Mesodermal cell (in vitro differentiated cells): ENCODE measurements around the gene TEX29. TPM values are rescaled to one million over a fixed set of nuclear protein-coding genes. Genes with fewer than 3 reads are reported as not detected.

Source experiments
- H3K27ac ChIP-seq: 2 replicates; pipeline ENCODE4 v1.7.0; 2013; ENCODE audit warnings: mild to moderate bottlenecking, low read depth, low read length, moderate library complexity; ENCODE audit not compliant: severe bottlenecking
- H3K36me3 ChIP-seq: 2 replicates; pipeline ENCODE4 v1.7.1; 2013; ENCODE audit warnings: mild to moderate bottlenecking, low read length, moderate library complexity; ENCODE audit not compliant: control insufficient read depth, insufficient read depth
- H3K4me1 ChIP-seq: one replicate; pipeline ENCODE4 v1.7.1; 2013; ENCODE audit warnings: mild to moderate bottlenecking, low read length; ENCODE audit not compliant: insufficient read depth, control insufficient read depth, poor library complexity, severe bottlenecking
- H3K4me3 ChIP-seq: 2 replicates; pipeline ENCODE4 v1.7.0; 2013; ENCODE audit warnings: low read length, control low read depth, mild to moderate bottlenecking; ENCODE audit not compliant: insufficient read depth, poor library complexity, severe bottlenecking; ENCODE audit errors: extremely low read depth
- H3K9me3 ChIP-seq: 2 replicates; pipeline ENCODE4 v1.7.1; 2013; ENCODE audit warnings: mild to moderate bottlenecking, low read length, moderate library complexity; ENCODE audit not compliant: control insufficient read depth
- WGBS, 2 experiments: methylation state at CpG; one replicate each; pipeline ENCODE4 v1.1.5; 2013; ENCODE audit warnings: missing lambda C conversion rate in 2 of 2; ENCODE audit not compliant: insufficient coverage in 2 of 2; 5-methylcytosine and 5-hydroxymethylcytosine counted together
- polyA plus RNA-seq, 2 experiments: library from polyadenylated mRNA; stranded (reverse); fragments of 50-300 nt; gene quantifications; one replicate each; pipeline ENCODE4 v1.2.3, GENCODE V29; 2013

TEX29 gene
- polyA plus RNA-seq (2013, experiment 1 of 2) = 0.37 TPM
- not detected for polyA plus RNA-seq (2013, experiment 2 of 2)

DNA sequence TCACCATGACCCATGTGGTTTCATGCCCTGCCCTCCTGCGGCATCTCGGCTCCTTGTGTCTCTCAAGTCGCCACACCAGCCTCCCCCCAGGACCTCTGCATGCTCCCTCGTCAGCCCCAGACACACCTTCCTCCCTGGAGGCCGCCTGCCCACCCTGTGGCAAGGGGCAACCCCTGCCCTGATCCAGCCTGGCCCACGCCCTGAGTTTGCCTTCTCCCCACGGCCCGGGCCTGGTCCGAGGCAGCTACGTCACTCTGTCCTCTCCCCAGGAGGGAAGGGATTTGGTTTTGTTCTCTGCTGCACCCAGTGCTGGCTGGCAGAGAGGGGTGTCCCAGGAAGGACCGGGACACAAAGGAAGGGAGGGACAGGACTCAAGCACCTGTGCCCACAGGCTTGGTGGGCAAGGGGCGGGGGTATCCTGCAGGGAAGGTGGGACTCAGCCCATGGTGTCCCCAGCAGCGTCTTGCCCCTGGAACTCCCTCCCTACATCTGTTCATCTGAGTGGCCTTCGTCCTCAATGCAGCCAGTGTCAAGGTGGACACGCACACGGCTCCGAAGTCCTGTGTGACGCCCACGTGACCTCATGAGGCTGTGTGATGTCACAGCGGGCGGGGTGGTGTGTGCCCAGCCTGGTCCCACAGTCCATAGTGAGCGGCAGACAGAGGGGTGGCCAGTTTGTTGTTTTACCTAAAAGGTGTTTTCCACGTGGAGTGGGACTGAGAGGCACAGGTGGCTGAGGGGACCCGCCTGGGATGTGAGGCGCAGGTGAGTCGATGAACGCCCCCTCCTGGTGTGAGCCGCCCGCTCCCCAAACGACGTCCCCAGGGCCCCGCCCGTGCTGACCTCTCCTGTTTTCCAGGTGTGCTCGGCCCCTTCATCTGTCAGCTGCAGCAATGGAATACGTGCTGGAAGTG, at the start of gene TEX29:
Gene TEX29 (plus strand): TSS at position 645 of the 914 bp plus-strand sequence. CDS start 249 bp downstream, at position 894.
- Histone ChIP-seq H3K4me1 (no peaks in the 10 kb centered on the region), H3K27ac (no peak within 1 kb of the TSS), H3K36me3 (no peaks in the 10 kb centered on the region), H3K4me3 (no peak within 1 kb of the TSS), H3K9me3 (no peaks in the 10 kb centered on the region)
- WGBS, 2 experiments = 94 to 96% methylated on average over 28 of the region's 35 CpGs

DNA sequence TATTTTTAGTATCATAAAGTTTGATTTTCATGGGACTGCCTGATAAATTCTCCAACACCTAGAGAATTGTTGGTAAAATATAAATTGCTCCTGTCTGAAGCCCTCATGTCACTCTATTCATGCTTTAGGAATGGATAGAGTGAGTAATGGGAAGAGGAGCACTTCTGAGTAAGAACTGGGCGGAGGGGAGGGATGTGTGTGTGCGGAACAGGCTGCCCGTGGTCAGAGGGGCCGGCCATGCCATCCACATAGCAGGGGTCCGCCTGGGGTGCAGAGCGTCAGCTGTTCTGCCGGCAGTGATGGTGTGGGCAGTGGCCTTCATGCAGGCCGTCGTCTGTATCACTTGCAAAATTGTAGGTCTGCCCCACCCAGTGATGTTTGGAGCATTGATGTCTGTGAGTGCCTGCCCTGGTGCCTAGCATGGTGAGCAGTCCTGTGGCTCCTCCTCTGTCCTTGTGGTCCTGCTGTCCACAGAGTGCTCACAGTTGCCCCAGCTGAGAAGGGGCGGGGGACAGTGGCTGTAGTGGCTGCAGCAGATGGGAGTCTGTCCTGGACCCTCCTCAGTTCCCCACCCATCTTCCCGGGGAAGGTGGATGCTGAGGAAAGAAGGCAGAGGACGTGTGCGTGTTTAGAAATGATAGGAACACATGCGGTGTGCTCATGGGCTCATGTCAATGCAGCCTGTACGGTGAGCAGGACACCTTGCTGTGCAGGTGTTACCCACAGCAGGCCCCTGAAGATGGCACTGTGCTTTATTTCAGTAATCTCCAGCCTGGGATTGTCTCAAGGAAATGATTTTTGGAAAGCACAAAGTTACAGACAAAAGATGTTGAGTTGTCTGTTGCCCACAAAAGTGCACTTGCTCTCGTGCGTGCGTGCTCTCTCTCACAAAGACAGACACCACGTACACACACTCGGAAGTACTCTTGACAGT, 49.4 kb upstream of the TEX29 start:
- 91 to 98% methylated on average over 10 to 13 of the region's 20 CpGs for WGBS, 2 experiments

DNA sequence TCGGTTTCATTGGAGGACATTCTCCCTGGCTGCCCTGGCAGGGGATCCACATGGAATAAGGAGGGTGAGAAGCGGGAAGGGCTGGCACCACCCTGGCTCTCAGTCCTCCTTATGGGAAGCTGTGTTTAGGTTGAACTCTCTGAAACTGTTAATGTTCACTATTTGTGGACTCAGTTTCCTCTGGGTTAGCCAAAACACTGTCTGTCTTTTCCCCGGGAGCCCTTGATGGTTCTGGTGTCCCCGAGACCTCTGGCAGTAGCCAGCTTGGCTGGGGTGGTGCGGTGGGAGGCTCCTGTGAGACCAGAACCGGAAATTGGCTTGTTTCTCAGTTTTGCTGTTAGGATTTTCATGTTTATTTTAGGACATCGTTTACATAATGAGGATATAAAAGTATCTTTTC, 48.3 kb upstream of the TEX29 start:
- H3K27ac ChIP-seq = no peak overlapping the region
- no peaks in the 10 kb centered on the region for H3K4me1 ChIP-seq
- H3K9me3 ChIP-seq = no peaks in the 10 kb centered on the region
- no peak overlapping the region for H3K4me3 ChIP-seq
- peaks cover 87% of the 10 kb centered on the region for H3K36me3 ChIP-seq
- 90 to 98% methylated on average over 6 of the region's 7 CpGs for WGBS, 2 experiments

More for the DNA sequence above, 49.4 kb upstream of the TEX29 start:
- no peak overlapping the region for H3K4me3 ChIP-seq
- peaks cover 87% of the 10 kb centered on the region for H3K36me3 ChIP-seq
- H3K9me3 ChIP-seq = no peaks in the 10 kb centered on the region
- no peak overlapping the region for H3K27ac ChIP-seq
- H3K4me1 ChIP-seq = no peaks in the 10 kb centered on the region

DNA sequence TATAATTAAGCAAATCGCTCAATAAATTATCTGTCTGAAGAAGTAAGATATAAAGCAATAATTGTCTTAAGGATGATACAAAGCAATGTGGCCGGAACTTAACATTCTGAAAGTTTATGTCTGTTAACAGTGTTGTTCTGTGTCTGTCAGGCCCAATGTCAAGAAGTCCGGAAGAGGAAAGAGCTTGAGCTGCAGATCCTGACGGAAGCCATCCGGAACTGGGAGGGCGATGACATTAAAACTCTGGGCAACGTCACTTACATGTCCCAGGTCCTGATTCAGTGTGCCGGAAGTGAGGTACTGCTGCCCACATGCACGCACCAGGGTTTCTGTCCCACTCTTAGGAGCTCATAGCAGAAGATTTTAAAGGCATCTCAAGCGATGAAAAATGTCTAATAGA, 45.1 kb upstream of the TEX29 start:
- no peaks in the 10 kb centered on the region for H3K9me3 ChIP-seq
- no peak overlapping the region for H3K4me3 ChIP-seq
- peaks cover 79% of the 10 kb centered on the region for H3K36me3 ChIP-seq
- 90% methylated on average over 8 to 9 of the region's 10 CpGs for WGBS, 2 experiments
- no peak overlapping the region for H3K27ac ChIP-seq
- H3K4me1 ChIP-seq = peaks cover 1% of the 10 kb centered on the region

DNA sequence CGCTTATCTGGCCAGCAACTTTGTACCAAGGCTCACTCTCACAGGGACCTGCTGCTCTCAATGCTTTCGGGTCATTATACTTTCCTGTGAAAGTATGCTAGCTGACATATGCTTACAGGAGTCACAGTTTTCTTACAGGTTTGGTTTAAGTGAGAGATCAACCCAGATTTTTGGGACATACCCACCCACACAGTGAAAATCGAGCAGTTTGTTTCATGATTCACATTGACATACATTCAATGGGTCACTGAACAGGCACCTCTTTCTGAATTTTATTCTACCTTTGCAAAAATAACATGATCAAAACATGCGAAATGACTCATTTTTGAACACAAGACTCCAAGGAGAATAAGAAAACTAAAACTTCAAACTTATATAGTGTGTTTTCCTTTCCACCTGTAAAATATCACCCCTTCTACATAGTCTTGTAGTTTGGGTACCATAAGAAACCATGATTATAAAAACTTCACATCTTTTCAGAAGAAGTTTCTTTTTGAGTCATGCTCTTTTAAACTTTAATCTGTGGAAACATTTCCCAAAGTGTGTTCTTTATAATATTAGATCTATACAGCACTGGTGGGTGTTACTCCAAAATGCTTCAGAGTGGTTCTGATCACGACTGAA, 44.3 kb upstream of the TEX29 start:
- Histone ChIP-seq H3K9me3 (no peaks in the 10 kb centered on the region), H3K27ac (no peak overlapping the region), H3K4me1 (peaks cover 6% of the 10 kb centered on the region), H3K4me3 (no peak overlapping the region), H3K36me3 (peaks cover 74% of the 10 kb centered on the region)
- WGBS, 2 experiments = 88 to 90% methylated on average over 3 to 5 of the region's 5 CpGs

DNA sequence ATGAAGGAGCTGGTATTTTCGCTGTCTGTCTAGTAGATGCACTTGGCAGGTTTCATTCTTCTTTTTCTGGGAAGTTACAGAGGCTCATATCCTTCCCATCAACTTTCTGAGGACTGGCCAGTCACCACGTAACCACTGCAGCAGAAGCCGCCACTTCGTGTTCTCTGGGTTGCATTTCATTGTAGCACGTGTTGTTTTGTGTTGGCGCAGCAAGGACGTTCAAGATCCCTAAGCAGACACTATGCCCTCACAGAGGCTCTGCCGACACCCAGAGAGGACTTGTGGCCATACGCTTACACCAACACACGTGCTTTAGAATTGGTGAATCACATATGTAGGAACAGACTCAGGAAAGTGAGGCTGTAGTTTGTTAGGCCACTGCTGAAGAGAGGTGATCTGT, 42.2 kb upstream of the TEX29 start:
- peaks cover 78% of the 10 kb centered on the region for H3K36me3 ChIP-seq
- 93 to 100% methylated on average over 7 to 10 of the region's 10 CpGs for WGBS, 2 experiments
- H3K4me1 ChIP-seq = peaks cover 11% of the 10 kb centered on the region
- no peak overlapping the region for H3K27ac ChIP-seq
- H3K9me3 ChIP-seq = no peaks in the 10 kb centered on the region
- no peak overlapping the region for H3K4me3 ChIP-seq

DNA sequence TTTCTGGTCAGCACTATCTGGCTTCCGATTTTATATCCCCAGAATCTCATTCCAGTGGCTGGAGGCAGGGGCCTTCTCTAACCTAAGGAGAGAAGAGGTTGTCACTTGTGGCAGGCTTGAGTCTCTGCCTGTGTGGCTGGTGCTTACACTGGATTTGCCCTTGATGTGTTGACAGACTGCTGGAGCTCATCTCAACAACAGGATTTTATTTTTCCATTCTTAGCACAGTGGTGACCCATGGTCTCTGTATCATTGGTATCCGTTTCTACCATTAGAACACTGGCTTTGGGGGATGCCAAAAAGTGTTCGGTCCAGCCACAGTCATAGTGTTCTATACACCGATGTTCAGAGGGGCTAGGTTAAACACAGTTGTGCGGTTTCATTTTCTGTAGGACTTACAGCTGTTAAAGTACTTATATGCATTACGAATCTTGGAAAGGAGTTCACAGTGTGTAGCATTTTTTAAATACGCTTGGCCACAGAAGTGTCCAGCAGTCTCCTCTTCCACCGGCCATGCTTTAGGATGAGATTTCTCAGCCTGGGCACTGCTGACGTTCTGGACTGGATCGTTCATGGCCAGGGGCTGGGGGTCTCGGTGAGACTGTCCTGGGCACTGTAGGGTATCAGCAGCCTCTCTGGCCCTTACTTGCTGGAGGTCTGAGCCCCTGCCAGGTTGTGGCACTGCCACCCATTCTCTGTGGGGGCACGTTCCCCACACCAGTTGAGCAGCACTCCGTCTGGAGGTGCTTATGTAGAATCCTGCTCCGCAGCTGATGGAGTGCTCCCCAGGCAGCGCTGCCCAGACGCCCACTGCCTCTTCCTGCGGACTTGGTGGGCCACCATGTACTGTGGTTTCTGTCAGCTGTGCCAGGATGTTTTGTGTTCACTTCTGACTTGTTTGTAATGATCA, 41.4 kb upstream of the TEX29 start:
- H3K27ac ChIP-seq = no peak overlapping the region
- H3K9me3 ChIP-seq = no peaks in the 10 kb centered on the region
- H3K36me3 ChIP-seq = peaks cover 79% of the 10 kb centered on the region
- no peak overlapping the region for H3K4me3 ChIP-seq
- H3K4me1 ChIP-seq = peaks cover 11% of the 10 kb centered on the region
- WGBS, 2 experiments = 96 to 98% methylated on average over 14 to 16 of the region's 17 CpGs

DNA sequence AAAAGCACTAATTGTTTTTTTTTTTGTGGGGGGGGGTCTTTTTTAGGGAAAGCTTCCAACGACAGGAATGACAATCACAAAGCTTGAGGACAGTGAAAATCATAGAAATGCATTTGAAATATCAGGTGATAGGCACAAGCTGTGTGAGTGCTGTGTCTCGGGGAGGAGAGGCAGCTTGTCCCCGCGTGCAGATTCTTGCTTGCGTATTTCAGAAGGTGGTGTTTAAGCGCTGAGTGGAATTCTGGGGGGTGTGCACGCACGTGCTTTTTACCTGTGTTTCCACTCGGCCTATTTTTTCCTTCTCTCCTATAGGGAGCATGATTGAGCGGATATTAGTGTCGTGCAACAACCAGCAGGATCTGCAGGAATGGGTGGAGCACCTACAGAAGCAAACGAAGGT, 40.2 kb upstream of the TEX29 start:
- Histone ChIP-seq H3K4me3 (no peak overlapping the region), H3K9me3 (no peaks in the 10 kb centered on the region), H3K27ac (no peak overlapping the region), H3K36me3 (peaks cover 78% of the 10 kb centered on the region), H3K4me1 (peaks cover 11% of the 10 kb centered on the region)
- 98% methylated on average over 8 of the region's 12 CpGs; no CpG with 5 or more reads in 1 of the 2 experiments for WGBS, 2 experiments

DNA sequence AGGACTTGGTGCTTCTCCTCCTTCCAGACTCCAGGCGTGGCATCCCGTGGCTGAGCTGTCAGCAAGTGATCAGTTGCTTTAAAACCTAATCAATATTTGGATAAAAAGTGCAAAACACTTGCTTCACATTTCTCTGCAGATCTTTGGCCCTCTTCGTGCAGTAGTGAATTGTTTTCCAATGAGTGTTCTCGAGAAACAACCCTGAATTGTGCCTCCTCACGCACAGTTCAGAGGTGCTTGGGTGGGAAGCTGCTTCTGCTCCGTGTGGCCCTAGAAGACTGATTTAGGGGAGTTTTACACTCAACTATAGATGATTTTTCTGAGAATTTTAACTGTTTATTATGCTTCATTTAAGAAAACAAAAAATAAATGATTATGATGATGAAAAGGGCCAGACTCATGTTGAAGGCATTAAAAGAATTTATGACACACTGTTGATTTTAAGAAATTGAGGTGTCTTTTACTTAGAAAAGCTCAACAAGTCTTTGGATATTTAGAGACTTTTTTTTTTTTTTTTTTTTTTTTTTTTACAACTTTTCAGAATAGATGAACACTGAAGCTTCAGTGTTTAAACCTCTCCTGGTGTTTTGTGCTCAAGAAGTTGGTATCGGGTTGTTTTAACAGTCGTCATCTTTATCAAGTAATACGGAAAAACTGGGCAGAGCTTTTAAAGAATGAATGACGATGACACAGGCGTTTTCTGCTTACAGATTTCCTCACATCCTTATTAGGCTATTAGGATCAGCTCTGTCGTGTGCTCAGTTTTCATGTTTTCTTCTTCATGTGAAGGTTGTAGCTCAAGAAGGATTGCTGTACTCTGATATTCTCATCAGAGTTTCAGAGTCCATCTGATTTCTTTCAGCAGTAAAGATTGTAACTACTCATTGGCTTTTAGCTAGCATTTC, 39.5 kb upstream of the TEX29 start:
- Histone ChIP-seq H3K27ac (peak overlapping the region; percentile 29), H3K4me3 (no peak overlapping the region), H3K4me1 (peaks cover 11% of the 10 kb centered on the region), H3K36me3 (peaks cover 78% of the 10 kb centered on the region), H3K9me3 (no peaks in the 10 kb centered on the region)
- 95 to 100% methylated on average over 2 to 11 of the region's 12 CpGs for WGBS, 2 experiments
